ENCODE measurements around the gene C14orf132. TPM values are rescaled to one million over a fixed set of nuclear protein-coding genes. Genes with fewer than 3 reads are reported as not detected.

Gene C14orf132
- total RNA-seq, 1 donor from 2014 or later = 12.0 TPM

- DNase-seq (ENCODE audit: extremely low spot score in 2 of 2) = no peak
- Histone ChIP-seq H3K36me3 (no peaks in the 10 kb centered on the region), H3K27me3 (no peaks in the 10 kb centered on the region), H3K9me3 (no peaks in the 10 kb centered on the region), H3K27ac (no peak overlapping the region), H3K4me1 (no peaks in the 10 kb centered on the region), H3K4me3 (no peak overlapping the region)
- TF ChIP-seq POLR2AphosphoS5 (IDR thresholded peaks at IDR 0.05; ENCODE audit: insufficient read depth in 1 of 2, low read depth in 1 of 2) (no peak), POLR2A (IDR thresholded peaks at IDR 0.05) (no peak), CTCF (IDR thresholded peaks at IDR 0.05) (no peak)
- intact Hi-C loops (cut with DNase I) = no loop called here
Measured at GRCh38 chr14:96029089-96029645, 10.0 kb upstream of the C14orf132 start.

GRCh38 chr14:96030108-96030760 is 8.9 kb upstream of the C14orf132 start:
- H3K36me3 ChIP-seq = no peaks in the 10 kb centered on the region
- no peak overlapping the region for H3K27ac ChIP-seq
- H3K4me1 ChIP-seq = no peaks in the 10 kb centered on the region
- H3K9me3 ChIP-seq = no peaks in the 10 kb centered on the region
- TF ChIP-seq POLR2A (IDR thresholded peaks at IDR 0.05) (no peak), CTCF (IDR thresholded peaks at IDR 0.05) (no peak), POLR2AphosphoS5 (IDR thresholded peaks at IDR 0.05; ENCODE audit: insufficient read depth in 1 of 2, low read depth in 1 of 2) (no peak)
- DNase-seq (ENCODE audit: extremely low spot score in 2 of 2) = no peak
- H3K27me3 ChIP-seq = no peaks in the 10 kb centered on the region
- intact Hi-C loops (cut with DNase I) = no loop called here
- H3K4me3 ChIP-seq = no peak overlapping the region

- H3K27me3 ChIP-seq = no peaks in the 10 kb centered on the region
- DNase-seq (ENCODE audit: extremely low spot score in 2 of 2) = no peak
- H3K27ac ChIP-seq = no peak overlapping the region
- H3K36me3 ChIP-seq = no peaks in the 10 kb centered on the region
- H3K9me3 ChIP-seq = no peaks in the 10 kb centered on the region
- H3K4me3 ChIP-seq = no peak overlapping the region
- TF ChIP-seq POLR2A (IDR thresholded peaks at IDR 0.05) = no peak
- no peak for TF ChIP-seq CTCF (IDR thresholded peaks at IDR 0.05)
- no peak for TF ChIP-seq POLR2AphosphoS5 (IDR thresholded peaks at IDR 0.05; ENCODE audit: insufficient read depth in 1 of 2, low read depth in 1 of 2)
- H3K4me1 ChIP-seq = no peaks in the 10 kb centered on the region
- intact Hi-C loops (cut with DNase I) = no loop called here
Measured at GRCh38 chr14:96031691-96032090, 7.5 kb upstream of the C14orf132 start.

- no peak overlapping the region for H3K4me3 ChIP-seq
- no peaks in the 10 kb centered on the region for H3K9me3 ChIP-seq
- H3K36me3 ChIP-seq = no peaks in the 10 kb centered on the region
- DNase-seq (ENCODE audit: extremely low spot score in 2 of 2) = no peak
- intact Hi-C loops (cut with DNase I) = no loop called here
- H3K27me3 ChIP-seq = no peaks in the 10 kb centered on the region
- TF ChIP-seq POLR2AphosphoS5 (IDR thresholded peaks at IDR 0.05; ENCODE audit: insufficient read depth in 1 of 2, low read depth in 1 of 2) (no peak), POLR2A (IDR thresholded peaks at IDR 0.05) (no peak)
- no peak overlapping the region for H3K27ac ChIP-seq
- peaks cover 17% of the 10 kb centered on the region for H3K4me1 ChIP-seq
Measured at GRCh38 chr14:96035456-96035855, 3.7 kb upstream of the C14orf132 start.

- no peak for TF ChIP-seq CTCF (IDR thresholded peaks at IDR 0.05)
- TF ChIP-seq POLR2AphosphoS5 (IDR thresholded peaks at IDR 0.05; ENCODE audit: insufficient read depth in 1 of 2, low read depth in 1 of 2) = no peak
- no peak for TF ChIP-seq POLR2A (IDR thresholded peaks at IDR 0.05)
- Histone ChIP-seq H3K4me3 (peak overlapping the region; percentile 81 to 84), H3K27me3 (no peaks in the 10 kb centered on the region), H3K4me1 (peaks cover 41% of the 10 kb centered on the region), H3K27ac (peak overlapping the region; percentile 91), H3K9me3 (no peaks in the 10 kb centered on the region), H3K36me3 (no peaks in the 10 kb centered on the region)
- DNase-seq (ENCODE audit: extremely low spot score in 2 of 2) = peak; percentile 87 to 90
- intact Hi-C loops (cut with DNase I) = loop anchor here (2.0 kb wide), 1 partner anchor 57 kb away; no protein-coding TSS in a partner anchor
Measured at GRCh38 chr14:96037891-96038557, 1.1 kb upstream of the C14orf132 start.
